IMR-90 (cell line): ENCODE data around the gene ITGA1. TPM values are rescaled to one million over a fixed set of nuclear protein-coding genes. Genes with fewer than 3 reads are reported as not detected.

Source experiments
- ATAC-seq: fragments of 200-7000 bp; cut with Tn5 transposase; 2 replicates; pipeline ENCODE4 v1.9.1; 2020; ENCODE audit warnings: low read depth, mild to moderate bottlenecking, moderate library complexity
- BruUV-seq: library from RNA; stranded (reverse); fragments of 400-500 nt; replicated peaks from 2 replicates; lab custom pipeline; 2021; lab: Mats Ljungman, UMichigan
- CTCF ChIA-PET: fragments of 300-600 bp; formaldehyde crosslinking; extraction: SDS; loops from one replicate; lab custom pipeline; 2021; ENCODE audit warnings: antibody characterized with exemption; lab: Yijun Ruan, JAX
- POLR2A ChIA-PET: fragments of 300-600 bp; sonication (Branson Sonifier 250); formaldehyde crosslinking; loops from one replicate; lab custom pipeline; 2022; ENCODE audit warnings: antibody characterized with exemption; ENCODE audit not compliant: unreplicated experiment; lab: Charles Lee
- DNase-seq: peaks from one replicate; pipeline ENCODE4 v3.0.0; 2013
- H2AFZ ChIP-seq: replicated peaks from 2 replicates; pipeline ENCODE3; 2013; ENCODE audit warnings: low read length, mild to moderate bottlenecking; ENCODE audit not compliant: poor library complexity
- H2AK5ac ChIP-seq: 2 replicates; pipeline ENCODE4 v1.6.1; 2013; ENCODE audit warnings: low read depth, low read length, inconsistent platforms
- H2AK9ac ChIP-seq: replicated peaks from 2 replicates; pipeline ENCODE3; 2013; ENCODE audit warnings: mild to moderate bottlenecking, low read depth, low read length, moderate library complexity; ENCODE audit not compliant: poor library complexity
- H2BK120ac ChIP-seq: 2 replicates; pipeline ENCODE4 v1.6.1; 2013; ENCODE audit warnings: low read depth, low read length, inconsistent platforms
- H2BK15ac ChIP-seq: 3 replicates; pipeline ENCODE4 v1.6.1; 2013; ENCODE audit warnings: low read depth, low read length, inconsistent platforms
- H2BK20ac ChIP-seq: 2 replicates; pipeline ENCODE4 v1.6.1; 2013; ENCODE audit warnings: low read depth, mild to moderate bottlenecking, inconsistent platforms, low read length, moderate library complexity
- H2BK5ac ChIP-seq: 2 replicates; pipeline ENCODE4 v1.6.1; 2013; ENCODE audit warnings: mild to moderate bottlenecking, low read depth, low read length, inconsistent platforms; ENCODE audit not compliant: poor library complexity, severe bottlenecking
- H3K14ac ChIP-seq: replicated peaks from 2 replicates; pipeline ENCODE4 v1.6.1; 2013; ENCODE audit warnings: low read depth, low read length, inconsistent platforms
- H3K18ac ChIP-seq: 2 replicates; pipeline ENCODE4 v1.6.1; 2013; ENCODE audit warnings: low read depth, low read length, control low read depth
- H3K23ac ChIP-seq: 2 replicates; pipeline ENCODE4 v1.6.1; 2013; ENCODE audit warnings: low read depth, low read length, inconsistent platforms
- H3K27ac ChIP-seq: 2 replicates; pipeline ENCODE4 v1.5.1; 2013; ENCODE audit warnings: mild to moderate bottlenecking, control low read depth, low read length; ENCODE audit not compliant: insufficient read depth
- H3K27me3 ChIP-seq: 2 replicates; pipeline ENCODE4 v1.6.1; 2013; ENCODE audit warnings: low read length; ENCODE audit not compliant: control insufficient read depth, insufficient read depth
- H3K36me3 ChIP-seq: 2 replicates; pipeline ENCODE4 v1.6.1; 2013; ENCODE audit warnings: low read length, mixed read lengths; ENCODE audit not compliant: control insufficient read depth, insufficient read depth
- H3K4ac ChIP-seq: 2 replicates; pipeline ENCODE4 v1.6.1; 2013; ENCODE audit warnings: low read depth, low read length, inconsistent platforms
- H3K4me1 ChIP-seq: 2 replicates; pipeline ENCODE4 v1.6.1; 2013; ENCODE audit warnings: low read length, mixed read lengths; ENCODE audit not compliant: control insufficient read depth, insufficient read depth
- H3K4me2 ChIP-seq: 2 replicates; pipeline ENCODE4 v1.6.1; 2013; ENCODE audit warnings: low read depth, mild to moderate bottlenecking, control low read depth, low read length, moderate library complexity
- H3K4me3 ChIP-seq: 2 replicates; pipeline ENCODE4 v1.5.1; 2013; ENCODE audit warnings: low read depth, mild to moderate bottlenecking, control low read depth, low read length, moderate library complexity; ENCODE audit not compliant: insufficient read depth
- H3K56ac ChIP-seq: 2 replicates; pipeline ENCODE4 v1.6.1; 2013; ENCODE audit warnings: low read length, inconsistent platforms; ENCODE audit not compliant: insufficient read depth; ENCODE audit errors: extremely low read depth
- H3K79me1 ChIP-seq, 2 experiments: 2 replicates each; pipeline ENCODE4 v1.6.1; 2013; ENCODE audit warnings: low read length in 2 of 2, inconsistent platforms in 1 of 2, low read depth in 1 of 2
- H3K9ac ChIP-seq: 2 replicates; pipeline ENCODE4 v1.6.1; 2013; ENCODE audit warnings: low read depth, low read length, control low read depth
- H3K9me1 ChIP-seq: 2 replicates; pipeline ENCODE4 v1.6.1; 2013; ENCODE audit warnings: low read length, inconsistent platforms; ENCODE audit not compliant: insufficient read depth
- H3K9me3 ChIP-seq: 2 replicates; pipeline ENCODE4 v1.6.1; 2013; ENCODE audit warnings: low read length; ENCODE audit not compliant: control insufficient read depth, insufficient read depth
- H4K20me1 ChIP-seq: 2 replicates; pipeline ENCODE4 v1.6.1; 2013; ENCODE audit warnings: low read length, inconsistent platforms; ENCODE audit not compliant: insufficient read depth
- H4K5ac ChIP-seq: 2 replicates; pipeline ENCODE4 v1.6.1; 2013; ENCODE audit warnings: mild to moderate bottlenecking, low read depth, low read length, control low read depth
- H4K8ac ChIP-seq, 2 experiments: 2 replicates each; pipeline ENCODE4 v1.6.1; 2013; ENCODE audit warnings: low read depth in 2 of 2, low read length in 2 of 2, control low read depth in 1 of 2, inconsistent platforms in 1 of 2
- H4K91ac ChIP-seq: 2 replicates; pipeline ENCODE4 v1.6.1; 2013; ENCODE audit warnings: low read depth, low read length, inconsistent platforms; ENCODE audit not compliant: insufficient read depth
- CHD1 ChIP-seq: IDR thresholded peaks from 2 replicates; pipeline ENCODE4 v1.6.1; 2012; ENCODE audit warnings: low read depth, low read length, improper control_type of control experiment
- FOS ChIP-seq: fragments of 150-350 bp; IDR thresholded peaks from 2 replicates; pipeline ENCODE4 v1.6.1; 2016; ENCODE audit warnings: low read depth, low read length
- MAFK ChIP-seq: IDR thresholded peaks from 2 replicates; pipeline ENCODE4 v1.6.1; 2012; ENCODE audit warnings: low read depth, low read length, improper control_type of control experiment
- MAZ ChIP-seq: IDR thresholded peaks from 2 replicates; pipeline ENCODE4 v1.6.1; 2012; ENCODE audit warnings: low read depth, mild to moderate bottlenecking, low read length, improper control_type of control experiment, moderate library complexity, borderline replicate concordance
- MXI1 ChIP-seq: IDR thresholded peaks from 2 replicates; pipeline ENCODE4 v1.6.1; 2012; ENCODE audit warnings: low read depth, mild to moderate bottlenecking, low read length, moderate library complexity, borderline replicate concordance
- NFE2L2 ChIP-seq: fragments of 150-350 bp; IDR thresholded peaks from 2 replicates; pipeline ENCODE4 v1.6.1; 2016; ENCODE audit warnings: low read depth, mild to moderate bottlenecking, low read length
- RFX5 ChIP-seq: IDR thresholded peaks from 2 replicates; pipeline ENCODE4 v1.8.0; 2012; ENCODE audit warnings: low read depth, mild to moderate bottlenecking, low read length, moderate library complexity
- SMC3 ChIP-seq: fragments of 150-350 bp; IDR thresholded peaks from 2 replicates; pipeline ENCODE4 v1.6.1; 2016; ENCODE audit warnings: low read depth, mild to moderate bottlenecking, antibody characterized with exemption, low read length, moderate library complexity
- WGBS, 2 experiments: methylation state at CpG; one replicate each; pipeline versions ENCODE4 v1.1.5 to v1.1.7; 2013; ENCODE audit warnings: missing lambda C conversion rate in 2 of 2; ENCODE audit not compliant: insufficient read length in 1 of 2; ENCODE audit errors: extremely low coverage in 2 of 2; 5-methylcytosine and 5-hydroxymethylcytosine counted together
- dilution Hi-C: fragments of 300-500 bp; cut with HindIII; formaldehyde crosslinking; loops from one replicate; pipeline ENCODE4 v1.14.3; 2018; ENCODE audit warnings: low sequenced_read_pairs; ENCODE audit not compliant: unreplicated experiment
- in situ Hi-C: fragments of 300-500 bp; cut with MboI; formaldehyde crosslinking; loops from 3 replicates; pipeline ENCODE4 v1.14.3; 2019; ENCODE audit warnings: low sequenced_read_pairs, inconsistent platforms, mixed read lengths
- intact Hi-C: fragments of 100-400 bp; cut with micrococcal nuclease; formaldehyde crosslinking; loops from 2 replicates; pipeline ENCODE4 v1.10.0; 2022
- polyA plus RNA-seq, 3 experiments: library from polyadenylated mRNA; depleted of rRNA; stranded (reverse); fragments of >200 nt; gene quantifications; 2 replicates each; pipeline ENCODE4 v1.2.3, GENCODE V29; 2012; ENCODE audit warnings: low replicate concordance in 1 of 3
- total RNA-seq: library from RNA; depleted of rRNA; stranded (reverse); fragments of >200 nt; gene quantifications from 2 replicates; pipeline ENCODE4 v1.2.3, GENCODE V29; 2012
- TF ChIP-seq, protein P1 (sequence below): conservative IDR thresholded peaks from 2 replicates; pipeline ENCODE4 v1.5.1; 2012; ENCODE audit warnings: mild to moderate bottlenecking, low read depth, low read length, improper control_type of control experiment
- TF ChIP-seq, protein P2 (sequence below): fragments of 150-350 bp; IDR thresholded peaks from 2 replicates; pipeline ENCODE4 v1.6.1; 2016; ENCODE audit warnings: low read depth, mild to moderate bottlenecking, low read length, moderate library complexity, borderline replicate concordance

Gene ITGA1
- total and polyA plus RNA-seq, 2 of the 4 experiments (the other 2 are of a cell fraction) = 22.3 to 95.2 TPM

DNA sequence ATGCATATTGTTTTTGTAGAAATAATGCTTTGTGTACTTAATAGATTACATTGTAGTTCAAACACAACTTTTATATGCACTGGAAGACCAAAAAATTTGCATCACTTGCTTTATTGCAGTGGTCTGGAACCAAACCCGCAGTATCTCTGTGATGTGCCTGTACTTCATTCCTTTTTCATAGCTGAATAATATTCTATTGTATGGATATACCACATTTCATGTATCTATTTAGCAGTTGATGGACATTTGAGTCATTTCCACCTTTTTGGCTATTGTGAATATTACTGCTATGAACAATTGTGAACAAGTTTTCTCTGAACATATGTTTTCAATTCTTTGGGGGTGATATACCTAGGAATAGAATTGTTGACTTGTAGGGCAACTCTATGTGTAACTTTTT is 40.1 kb downstream of the ITGA1 start:
- no peak for ATAC-seq
- no peaks in the 10 kb centered on the region for H4K20me1 ChIP-seq

More for the DNA sequence above, 40.1 kb downstream of the ITGA1 start:
- Histone ChIP-seq H3K27me3 (no peaks in the 10 kb centered on the region), H3K56ac (no peak overlapping the region), H2BK20ac (no peak overlapping the region), H4K8ac (no peak overlapping the region), H2AK9ac (no peak overlapping the region), H3K9me1 (0 out of 2 replicates have a peak, but pooled peaks cover 6% of the 10 kb centered on the region), H3K18ac (no peak overlapping the region), H3K9ac (no peak overlapping the region), H3K79me1 (peaks cover 6 to 45% of the 10 kb centered on the region in 2 experiments; a peak in 3 of 4 replicates), H2BK15ac (no peak overlapping the region), H2AFZ (no peak overlapping the region), H4K5ac (no peak overlapping the region), H3K14ac (no peak overlapping the region), H3K4me3 (no peak overlapping the region), H3K36me3 (peaks cover 2% of the 10 kb centered on the region), H3K23ac (no peak overlapping the region), H2BK120ac (no peak overlapping the region), H3K9me3 (no peaks in the 10 kb centered on the region), H3K4ac (no peak overlapping the region), H4K91ac (no peak overlapping the region), H3K4me2 (no peak overlapping the region), H2AK5ac (no peak overlapping the region), H3K27ac (no peak overlapping the region), H2BK5ac (no peak overlapping the region), H3K4me1 (peaks cover 5% of the 10 kb centered on the region; the same call in 1 of the 2 replicates)
- WGBS, 2 experiments = no CpG with 5 or more reads among the region's 1 CpG
- POLR2A ChIA-PET = no interaction called here
- DNase-seq = no peak
- CTCF ChIA-PET = no interaction called here
- dilution Hi-C loops = no loop called here
- no TSS peak for BruUV-seq
- TF ChIP-seq SMC3 (no peak), MAFK (no peak), MAZ (no peak), CHD1 (no peak), NFE2L2 (no peak), FOS (no peak), MXI1 (no peak), RFX5 (no peak)
- TF ChIP-seq, protein P1, sequence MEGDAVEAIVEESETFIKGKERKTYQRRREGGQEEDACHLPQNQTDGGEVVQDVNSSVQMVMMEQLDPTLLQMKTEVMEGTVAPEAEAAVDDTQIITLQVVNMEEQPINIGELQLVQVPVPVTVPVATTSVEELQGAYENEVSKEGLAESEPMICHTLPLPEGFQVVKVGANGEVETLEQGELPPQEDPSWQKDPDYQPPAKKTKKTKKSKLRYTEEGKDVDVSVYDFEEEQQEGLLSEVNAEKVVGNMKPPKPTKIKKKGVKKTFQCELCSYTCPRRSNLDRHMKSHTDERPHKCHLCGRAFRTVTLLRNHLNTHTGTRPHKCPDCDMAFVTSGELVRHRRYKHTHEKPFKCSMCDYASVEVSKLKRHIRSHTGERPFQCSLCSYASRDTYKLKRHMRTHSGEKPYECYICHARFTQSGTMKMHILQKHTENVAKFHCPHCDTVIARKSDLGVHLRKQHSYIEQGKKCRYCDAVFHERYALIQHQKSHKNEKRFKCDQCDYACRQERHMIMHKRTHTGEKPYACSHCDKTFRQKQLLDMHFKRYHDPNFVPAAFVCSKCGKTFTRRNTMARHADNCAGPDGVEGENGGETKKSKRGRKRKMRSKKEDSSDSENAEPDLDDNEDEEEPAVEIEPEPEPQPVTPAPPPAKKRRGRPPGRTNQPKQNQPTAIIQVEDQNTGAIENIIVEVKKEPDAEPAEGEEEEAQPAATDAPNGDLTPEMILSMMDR = no peak
- TF ChIP-seq, protein P2, sequence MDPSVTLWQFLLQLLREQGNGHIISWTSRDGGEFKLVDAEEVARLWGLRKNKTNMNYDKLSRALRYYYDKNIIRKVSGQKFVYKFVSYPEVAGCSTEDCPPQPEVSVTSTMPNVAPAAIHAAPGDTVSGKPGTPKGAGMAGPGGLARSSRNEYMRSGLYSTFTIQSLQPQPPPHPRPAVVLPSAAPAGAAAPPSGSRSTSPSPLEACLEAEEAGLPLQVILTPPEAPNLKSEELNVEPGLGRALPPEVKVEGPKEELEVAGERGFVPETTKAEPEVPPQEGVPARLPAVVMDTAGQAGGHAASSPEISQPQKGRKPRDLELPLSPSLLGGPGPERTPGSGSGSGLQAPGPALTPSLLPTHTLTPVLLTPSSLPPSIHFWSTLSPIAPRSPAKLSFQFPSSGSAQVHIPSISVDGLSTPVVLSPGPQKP = no peak
- intact Hi-C loops = no loop called here
- in situ Hi-C loops = no loop called here
